Left renal cortex interstitium (tissue), 4 donors: ENCODE results near the gene HAPLN2. TPM values are rescaled to one million over a fixed set of nuclear protein-coding genes. Genes with fewer than 3 reads are reported as not detected.
"Not testable (repeated sequence)": the region's sequence is repeated elsewhere in the genome, so short reads cannot be mapped to it uniquely, and the experiment has no call there.

Experiments used
- DNase-seq, 4 donors: peaks; one replicate each; pipeline ENCODE4 v3.0.0-alpha.2; 2013; ENCODE audit warnings: low read depth in 4 of 4, low spot score in 2 of 4, missing footprints in 1 of 4
- polyA plus RNA-seq, 4 donors: library from polyadenylated mRNA; unstranded; fragments of 120-200 nt; gene quantifications; one replicate each; pipeline ENCODE4 v1.2.1, GENCODE V29; 2013; ENCODE audit not compliant: insufficient read length in 4 of 4

Gene HAPLN2
- polyA plus RNA-seq, 4 donors, result 0.16 to 0.62 (median 0.47) TPM

GRCh38 chr1:156616463-156616862 is 2.8 kb upstream of the HAPLN2 start:
- peak in 3 of 4 donors; percentile 63 to 90 (median 84) for DNase-seq

GRCh38 chr1:156619582-156619955 is 354 bp downstream of the HAPLN2 start:
- no peak for DNase-seq

- DNase-seq, result no peak
Observed at GRCh38 chr1:156622581-156623297, 3.5 kb downstream of the HAPLN2 start.

- DNase-seq, result no peak
Observed at GRCh38 chr1:156623946-156624813, 5.0 kb downstream of the HAPLN2 start.

- no peak for DNase-seq
Observed at GRCh38 chr1:156624814-156625435, 5.7 kb downstream of the HAPLN2 start.

- no peak for DNase-seq
Observed at GRCh38 chr1:156625436-156626078, 6.3 kb downstream of the HAPLN2 start.

GRCh38 chr1:156626079-156626438 is 6.8 kb downstream of the HAPLN2 start:
- DNase-seq, result no peak

GRCh38 chr1:156627313-156627880 is 8.2 kb downstream of the HAPLN2 start:
- no peak for DNase-seq

- no peak for DNase-seq
Observed at GRCh38 chr1:156629823-156630449, 10.7 kb downstream of the HAPLN2 start.

GRCh38 chr1:156631152-156631551 is 11.9 kb downstream of the HAPLN2 start:
- DNase-seq, result not testable (repeated sequence)

GRCh38 chr1:156632355-156632754 is 13.1 kb downstream of the HAPLN2 start:
- DNase-seq, result no peak

- no peak for DNase-seq
Observed at GRCh38 chr1:156638189-156638985, 19.2 kb downstream of the HAPLN2 start.

GRCh38 chr1:156639601-156640101 is 20.4 kb downstream of the HAPLN2 start:
- no peak for DNase-seq

- no peak for DNase-seq
Observed at GRCh38 chr1:156640842-156641706, 21.9 kb downstream of the HAPLN2 start.

- no peak for DNase-seq
Observed at GRCh38 chr1:156641761-156642264, 22.6 kb downstream of the HAPLN2 start, which contains the start of gene BCAN. TSS of gene BCAN (plus strand) at chr1:156642117. CDS start at chr1:156646055, 3,938 bp downstream.

- no peak for DNase-seq
Observed at GRCh38 chr1:156642265-156643048, 23.2 kb downstream of the HAPLN2 start.
